ENCODE data around the gene CHN2. TPM values are rescaled to one million over a fixed set of nuclear protein-coding genes. Genes with fewer than 3 reads are reported as not detected.

The CHN2 gene
- total RNA-seq, 2 donors from 2014 or later = 8.4 to 11.6 TPM

DNA sequence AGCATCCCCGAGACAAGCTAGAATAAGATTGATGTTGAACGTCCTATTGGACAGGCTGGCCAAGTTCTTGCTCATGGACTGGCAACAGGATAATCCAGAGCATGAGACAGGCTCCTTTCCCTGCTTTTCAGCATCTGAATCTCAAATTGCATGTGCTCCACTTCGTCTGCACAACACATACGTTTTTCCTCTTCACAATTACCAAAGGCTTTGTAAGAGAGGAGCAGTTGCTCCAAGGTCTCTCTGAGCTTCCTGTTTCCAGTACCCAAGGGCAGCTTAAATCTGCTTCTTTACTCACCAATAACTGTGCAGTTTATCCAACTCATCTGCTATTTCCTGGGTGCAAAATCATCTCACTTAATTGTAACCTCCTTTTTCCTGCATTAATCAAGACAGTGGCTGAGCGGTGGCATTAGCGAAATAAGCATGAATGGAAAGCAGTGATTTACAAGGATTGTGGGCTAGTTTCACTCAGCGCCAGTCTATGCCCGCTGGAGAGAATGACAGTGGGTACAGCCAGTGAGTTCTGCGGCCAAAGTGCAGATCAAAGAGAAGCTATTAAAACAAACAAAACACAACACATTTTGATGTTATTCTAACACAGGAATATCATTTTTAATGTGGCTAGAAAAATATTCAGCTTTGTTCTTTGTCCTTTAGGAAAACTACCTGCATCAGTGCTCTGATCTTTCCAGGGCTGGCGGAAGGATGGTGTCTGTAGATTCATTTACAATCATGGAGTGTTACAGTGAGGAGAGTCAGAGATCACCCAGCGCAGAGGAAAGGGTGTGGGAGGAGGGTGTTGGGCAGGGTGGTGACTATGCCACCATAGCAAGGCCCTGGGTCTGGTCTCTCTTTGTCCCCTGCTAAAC lies 79.8 kb downstream of the CHN2 start:
- DNase-seq (ENCODE audit: low spot score) = no peak
- intact Hi-C loops (cut with DNase I) = no loop called here

GRCh38 chr7:29275018-29275318 lies 80.4 kb downstream of the CHN2 start:
- intact Hi-C loops (cut with DNase I) = no loop called here
- DNase-seq (ENCODE audit: low spot score) = no peak

GRCh38 chr7:29275493-29275892 lies 80.9 kb downstream of the CHN2 start:
- DNase-seq (ENCODE audit: low spot score) = no peak

DNA sequence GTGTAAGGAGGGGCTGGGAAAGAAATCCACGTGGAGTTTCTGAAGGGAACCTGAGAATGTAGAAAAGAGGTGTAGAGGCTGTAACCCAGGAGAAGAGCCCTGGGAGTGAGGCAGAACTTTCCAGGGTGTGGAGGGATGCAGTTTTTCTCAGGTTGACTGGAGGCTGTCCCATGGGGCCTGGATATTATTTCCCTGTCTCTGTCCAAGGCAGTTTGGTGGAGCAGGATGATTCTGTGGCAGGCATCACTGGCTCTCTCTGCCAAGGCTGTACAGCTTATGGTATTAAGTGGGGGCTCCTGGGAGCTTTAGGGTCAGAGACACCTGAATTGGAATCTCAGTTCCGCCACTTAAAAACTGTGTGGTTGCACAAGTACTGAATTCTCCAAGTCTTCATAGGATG lies 81.6 kb downstream of the CHN2 start:
- intact Hi-C loops (cut with DNase I) = no loop called here
- no peak for DNase-seq (ENCODE audit: low spot score)

More at GRCh38 chr7:29275493-29275892, 80.9 kb downstream of the CHN2 start:
- intact Hi-C loops (cut with DNase I) = no loop called here

- DNase-seq (ENCODE audit: low spot score) = no peak
- intact Hi-C loops (cut with DNase I) = no loop called here
Observed at GRCh38 chr7:29276806-29277205, 82.2 kb downstream of the CHN2 start.

GRCh38 chr7:29277436-29278215 lies 83.1 kb downstream of the CHN2 start:
- intact Hi-C loops (cut with DNase I) = no loop called here

DNA sequence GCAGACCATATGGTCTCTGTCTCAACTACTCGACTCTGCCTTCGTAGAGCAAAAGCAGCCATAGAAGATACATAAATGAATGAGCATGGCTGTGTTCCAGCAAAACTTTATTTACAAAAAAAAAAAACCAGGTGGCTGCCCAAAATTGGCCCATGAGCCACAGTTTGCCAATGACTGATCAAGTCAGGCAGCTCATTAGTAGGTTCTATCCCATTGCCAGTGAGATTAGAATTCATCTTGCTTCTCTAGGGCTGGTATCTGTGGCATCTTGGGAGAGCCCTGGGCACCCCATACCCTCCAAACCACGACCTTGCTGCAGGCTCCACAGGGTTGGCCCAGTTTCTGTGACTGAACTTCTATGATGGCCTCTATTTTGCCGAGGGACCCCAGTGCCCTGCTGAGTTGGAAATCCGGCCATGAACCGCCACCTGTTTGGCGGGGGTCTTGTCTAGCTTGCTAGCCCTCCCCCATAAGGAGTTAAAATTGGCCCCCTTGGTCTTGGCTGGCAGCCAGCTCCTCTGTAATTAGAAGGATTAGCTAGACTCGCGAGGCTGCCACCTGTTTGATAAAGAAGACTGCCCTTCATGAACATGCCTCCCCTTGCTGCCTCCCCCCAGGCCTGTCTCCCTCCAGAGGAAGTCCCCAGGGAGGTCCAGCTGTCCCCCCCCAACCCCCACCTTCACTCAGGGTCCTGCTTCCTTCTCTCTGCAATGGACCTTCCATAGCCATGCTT lies 83.9 kb downstream of the CHN2 start:
- intact Hi-C loops (cut with DNase I) = no loop called here
- no peak for DNase-seq (ENCODE audit: low spot score)

More at GRCh38 chr7:29277436-29278215, 83.1 kb downstream of the CHN2 start:
- DNase-seq (ENCODE audit: low spot score) = no peak

DNA sequence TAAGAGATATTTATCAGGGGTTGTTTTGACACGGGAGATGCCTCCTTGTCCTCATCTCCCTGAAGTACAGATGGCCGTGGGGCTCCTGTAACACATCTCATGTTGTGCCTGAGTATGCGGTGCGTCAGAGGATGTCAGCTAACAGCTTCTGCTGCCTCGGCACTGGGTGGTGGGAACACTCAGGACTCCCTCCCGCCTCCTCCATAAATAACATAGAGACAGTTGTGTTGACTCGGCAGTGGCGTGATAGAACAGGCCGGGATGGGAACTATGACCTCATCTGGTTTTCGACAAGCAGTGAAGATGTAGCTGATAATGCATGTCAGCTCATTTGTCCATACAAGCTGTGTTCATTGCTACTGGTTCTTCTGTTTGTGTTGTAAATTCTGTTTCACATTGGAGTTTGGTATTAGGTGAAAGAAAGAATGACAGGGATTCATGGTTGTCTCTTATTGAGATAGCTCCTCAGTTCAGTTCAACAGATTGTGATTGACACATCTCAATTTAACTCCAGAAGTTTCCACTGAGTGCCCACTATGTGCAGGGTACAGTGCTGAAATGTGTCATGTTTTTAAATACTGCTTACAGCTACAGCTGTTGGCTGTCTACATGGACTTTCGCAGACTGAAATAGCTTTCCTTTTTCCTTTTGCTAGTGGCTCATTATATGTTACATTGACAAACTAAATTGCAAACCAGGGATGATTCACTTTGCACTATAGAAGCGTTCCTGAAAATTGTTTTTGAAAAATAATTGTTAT lies 87.4 kb downstream of the CHN2 start:
- DNase-seq (ENCODE audit: low spot score) = no peak
- intact Hi-C loops (cut with DNase I) = no loop called here

DNA sequence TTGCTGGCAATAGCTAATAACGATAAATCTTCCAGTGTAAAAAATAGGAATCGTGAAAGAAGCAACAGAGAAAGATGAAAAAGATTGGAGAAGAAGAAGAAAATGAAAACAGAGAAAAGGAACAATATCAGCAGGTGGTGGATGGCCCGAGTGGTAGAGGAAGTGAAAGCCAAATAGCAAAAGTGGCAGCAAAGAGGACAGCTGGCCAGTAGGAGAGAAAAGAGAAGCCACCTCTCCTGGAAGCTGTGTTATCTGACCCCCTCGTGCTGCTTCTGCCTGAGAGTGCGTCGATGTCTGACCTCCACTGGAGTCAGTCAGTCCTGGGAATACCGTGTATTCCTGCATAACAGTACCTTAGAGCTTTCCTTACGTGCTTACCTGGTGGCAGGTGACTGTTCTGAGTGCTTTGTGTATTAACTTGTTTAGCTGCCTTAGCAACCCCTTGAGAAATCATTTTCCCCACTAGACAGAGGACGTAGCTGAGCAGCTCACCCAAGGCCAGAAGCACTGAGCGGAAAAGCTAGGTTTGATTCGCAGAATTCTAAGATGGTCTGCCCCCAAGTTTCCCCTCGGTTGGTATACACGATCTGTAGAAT lies 88.3 kb downstream of the CHN2 start:
- intact Hi-C loops (cut with DNase I) = no loop called here
- no peak for DNase-seq (ENCODE audit: low spot score)

GRCh38 chr7:29284696-29285443 lies 90.3 kb downstream of the CHN2 start:
- intact Hi-C loops (cut with DNase I) = no loop called here

GRCh38 chr7:29285444-29285793 lies 90.8 kb downstream of the CHN2 start:
- DNase-seq (ENCODE audit: low spot score) = no peak
- intact Hi-C loops (cut with DNase I) = no loop called here

More at GRCh38 chr7:29284696-29285443, 90.3 kb downstream of the CHN2 start:
- no peak for DNase-seq (ENCODE audit: low spot score)

DNA sequence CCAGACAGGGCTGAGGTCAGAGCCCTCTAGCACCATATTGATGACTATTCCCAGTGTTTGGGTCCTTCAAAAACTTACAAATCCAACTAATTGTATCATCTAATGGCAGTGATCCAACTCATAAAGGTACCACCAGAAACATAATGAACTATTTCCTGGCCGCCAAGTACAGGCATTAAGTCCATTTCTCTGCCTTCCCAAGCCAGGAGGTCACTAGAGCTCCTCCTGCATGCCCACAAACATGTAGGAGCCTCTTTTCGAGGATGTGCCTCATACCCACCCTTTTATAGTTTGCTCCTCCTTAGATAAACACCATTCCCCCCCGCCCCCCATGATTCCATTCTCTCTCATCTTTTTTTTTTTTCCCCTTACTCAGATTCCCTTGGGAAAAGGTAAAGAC lies 91.3 kb downstream of the CHN2 start:
- no peak for DNase-seq (ENCODE audit: low spot score)
- intact Hi-C loops (cut with DNase I) = no loop called here

DNA sequence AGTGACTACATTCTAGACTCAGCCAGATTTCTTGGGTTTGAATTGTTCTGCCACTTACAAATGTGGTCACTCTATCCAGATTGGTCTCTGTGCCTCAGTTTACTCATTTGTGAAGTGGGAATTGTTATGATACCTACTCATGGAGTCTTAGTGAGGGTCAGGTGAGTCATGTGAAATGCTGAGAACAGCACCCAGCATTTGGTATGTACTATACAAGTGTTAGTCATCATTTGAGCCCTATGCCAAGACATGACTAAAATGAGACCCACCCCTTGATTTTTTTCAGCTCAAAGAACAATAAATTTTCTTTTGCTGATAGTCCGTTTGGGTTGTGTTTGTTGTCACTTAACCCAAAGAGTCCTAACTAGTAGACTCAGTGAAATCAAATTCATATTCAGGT lies 92.8 kb downstream of the CHN2 start:
- no peak for DNase-seq (ENCODE audit: low spot score)
- intact Hi-C loops (cut with DNase I) = no loop called here

GRCh38 chr7:29288181-29289091 lies 93.9 kb downstream of the CHN2 start:
- no peak for DNase-seq (ENCODE audit: low spot score)
- intact Hi-C loops (cut with DNase I) = loop anchor here in 1 of 2 donors (1.0 kb wide), 1 partner anchor 47 kb away; no protein-coding TSS in a partner anchor

DNA sequence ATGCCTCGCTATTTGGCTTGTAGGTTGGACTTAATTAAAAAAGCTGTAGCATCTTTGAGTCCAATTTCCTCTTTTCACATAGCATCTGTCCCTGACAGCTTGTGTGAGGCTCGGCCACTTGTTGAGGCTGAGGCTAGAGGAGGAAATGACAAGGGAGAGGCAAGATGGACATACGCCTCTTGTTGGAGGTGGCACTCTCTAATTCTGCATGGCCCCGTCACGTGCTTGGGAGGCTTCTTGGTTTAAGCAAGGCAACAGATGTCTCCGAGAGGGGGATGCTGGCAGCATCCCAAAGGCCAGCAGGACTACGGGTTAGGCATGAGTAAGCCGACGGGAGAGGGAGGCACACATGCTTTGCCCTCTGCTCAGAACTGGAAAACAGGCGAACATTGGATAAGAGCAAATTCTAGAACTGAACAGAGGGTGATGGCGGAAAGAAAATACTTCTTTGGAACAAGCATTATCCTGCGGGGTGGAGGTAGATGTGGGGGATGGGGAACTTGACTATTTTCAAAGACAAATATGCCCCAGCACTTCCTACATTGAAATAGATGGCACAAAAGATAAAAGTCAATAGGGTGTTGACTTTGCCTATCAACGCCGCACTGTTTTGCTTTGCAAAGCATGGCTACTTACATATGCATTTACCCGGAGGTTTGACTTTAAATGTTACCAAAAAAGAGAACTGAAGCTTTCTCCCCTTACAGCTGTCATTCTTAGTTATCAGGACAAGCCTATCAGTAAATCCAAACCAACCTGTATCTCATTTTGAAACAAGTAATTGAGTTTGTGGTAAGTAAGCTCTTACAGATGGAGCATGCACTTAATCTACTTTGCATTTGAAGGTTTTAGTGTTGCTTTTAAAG lies 94.8 kb downstream of the CHN2 start:
- no peak for DNase-seq (ENCODE audit: low spot score)
- intact Hi-C loops (cut with DNase I) = loop anchor here in 1 of 2 donors (1.0 kb wide), 1 partner anchor 48 kb away; no protein-coding TSS in a partner anchor

GRCh38 chr7:29290829-29291228 lies 96.3 kb downstream of the CHN2 start:
- intact Hi-C loops (cut with DNase I) = no loop called here
- no peak for DNase-seq (ENCODE audit: low spot score)
